SK-N-SH treated with all-trans-retinoic acid at 6 μM for 48 hours (cell line): ENCODE measurements around the gene C6orf15.
A peak's percentile ranks its signal among the peaks of the same experiment; 100 is the strongest.

Source experiments
- ATAC-seq: fragments of 200-7000 bp; cut with Tn5 transposase; 3 replicates; pipeline ENCODE4 v1.9.1; 2020; ENCODE audit warnings: mild to moderate bottlenecking, moderate library complexity
- ARNTL ChIP-seq: fragments of 450-650 bp; formaldehyde crosslinking; IDR thresholded peaks from 2 replicates; pipeline ENCODE4 v1.5.0; 2020; ENCODE audit warnings: low read depth, mild to moderate bottlenecking, moderate library complexity, borderline replicate concordance
- BACH2 ChIP-seq: fragments of 250-450 bp; sonication (Bioruptor Pico); IDR thresholded peaks from 2 replicates; pipeline ENCODE4 v1.9.0; 2021; ENCODE audit warnings: mild to moderate bottlenecking, borderline replicate concordance
- CREB5 ChIP-seq: fragments of 250-450 bp; sonication (Bioruptor Pico); IDR thresholded peaks from 2 replicates; pipeline ENCODE4 v1.5.1; 2020; ENCODE audit warnings: low read depth, mild to moderate bottlenecking, moderate library complexity
- CSDC2 ChIP-seq: fragments of 250-450 bp; sonication (Bioruptor Pico); IDR thresholded peaks from 2 replicates; pipeline ENCODE4 v1.5.0; 2020; ENCODE audit warnings: mild to moderate bottlenecking, moderate library complexity
- CSRNP3 ChIP-seq: fragments of 250-450 bp; sonication (Bioruptor Pico); IDR thresholded peaks from 2 replicates; pipeline ENCODE4 v1.5.1; 2021; ENCODE audit warnings: mild to moderate bottlenecking, moderate library complexity
- GLIS3 ChIP-seq: fragments of 250-450 bp; sonication (Bioruptor Pico); IDR thresholded peaks from 2 replicates; pipeline ENCODE4 v1.5.0; 2020; ENCODE audit warnings: mild to moderate bottlenecking, moderate library complexity
- ISL1 ChIP-seq: fragments of 250-450 bp; sonication (Bioruptor Pico); IDR thresholded peaks from 2 replicates; pipeline ENCODE4 v2.1.2; 2022; ENCODE audit warnings: mild to moderate bottlenecking, moderate library complexity
- OSR1 ChIP-seq: fragments of 250-450 bp; sonication (Bioruptor Pico); IDR thresholded peaks from 2 replicates; pipeline ENCODE4 v1.8.0; 2022; ENCODE audit warnings: moderate library complexity, mild to moderate bottlenecking, inconsistent platforms
- PATZ1 ChIP-seq: fragments of 250-450 bp; sonication (Bioruptor Pico); IDR thresholded peaks from 2 replicates; pipeline ENCODE4 v1.8.0; 2020; ENCODE audit warnings: mild to moderate bottlenecking, moderate library complexity, borderline replicate concordance
- POU6F1 ChIP-seq: fragments of 250-450 bp; sonication (Bioruptor Pico); IDR thresholded peaks from 2 replicates; pipeline ENCODE4 v1.8.0; 2021; ENCODE audit warnings: low read depth, mild to moderate bottlenecking, moderate library complexity, borderline replicate concordance
- RARB ChIP-seq: fragments of 250-450 bp; sonication (Bioruptor Pico); IDR thresholded peaks from 2 replicates; pipeline ENCODE4 v1.8.0; 2021; ENCODE audit warnings: mild to moderate bottlenecking, moderate library complexity
- SNAI2 ChIP-seq: fragments of 250-450 bp; sonication (Bioruptor Pico); IDR thresholded peaks from 2 replicates; pipeline ENCODE4 v1.5.0; 2020; ENCODE audit warnings: mild to moderate bottlenecking, moderate library complexity
- TCF4 ChIP-seq: fragments of 250-450 bp; sonication (Bioruptor Pico); IDR thresholded peaks from 2 replicates; pipeline ENCODE4 v1.8.0; 2021; ENCODE audit warnings: mild to moderate bottlenecking, moderate library complexity, borderline replicate concordance
- TSHZ2 ChIP-seq: fragments of 250-450 bp; sonication (Bioruptor Pico); IDR thresholded peaks from 2 replicates; pipeline ENCODE4 v1.5.0; 2020; ENCODE audit warnings: mild to moderate bottlenecking, moderate library complexity
- ZC3H10 ChIP-seq: fragments of 250-450 bp; sonication (Bioruptor Pico); IDR thresholded peaks from 2 replicates; pipeline ENCODE4 v1.5.1; 2021; ENCODE audit warnings: mild to moderate bottlenecking, moderate library complexity
- ZFP3 ChIP-seq: fragments of 250-450 bp; sonication (Bioruptor Pico); IDR thresholded peaks from 2 replicates; pipeline ENCODE4 v1.5.0; 2020; ENCODE audit warnings: mild to moderate bottlenecking, moderate library complexity
- ZFP30 ChIP-seq: fragments of 450-650 bp; formaldehyde crosslinking; IDR thresholded peaks from 2 replicates; pipeline ENCODE4 v1.5.0; 2022; ENCODE audit warnings: mild to moderate bottlenecking, moderate library complexity
- ZNF565 ChIP-seq: fragments of 450-650 bp; formaldehyde crosslinking; conservative IDR thresholded peaks from 2 replicates; pipeline ENCODE4 v1.5.0; 2020; ENCODE audit warnings: low read depth, mild to moderate bottlenecking, moderate library complexity
- ZNF70 ChIP-seq: fragments of 450-650 bp; formaldehyde crosslinking; IDR thresholded peaks from 2 replicates; pipeline ENCODE4 v1.5.0; 2020; ENCODE audit warnings: mild to moderate bottlenecking, moderate library complexity
- ZNF8 ChIP-seq: fragments of 450-650 bp; formaldehyde crosslinking; IDR thresholded peaks from 2 replicates; pipeline ENCODE4 v1.5.0; 2020; ENCODE audit warnings: mild to moderate bottlenecking, moderate library complexity

Gene C6orf15

GRCh38 chr6:31140643-31141042 lies 28.3 kb upstream of the C6orf15 start:
- ATAC-seq: no peak
- no peak for TF ChIP-seq ZC3H10 (CRISPR knock-in tag)
- no peak for TF ChIP-seq OSR1 (CRISPR knock-in tag)
- TF ChIP-seq ARNTL: no peak
- no peak for TF ChIP-seq TCF4 (CRISPR knock-in tag)
- TF ChIP-seq ZNF70 (CRISPR knock-in tag): no peak
- TF ChIP-seq SNAI2 (CRISPR knock-in tag): no peak
- no peak for TF ChIP-seq TSHZ2
- no peak for TF ChIP-seq CSDC2
- TF ChIP-seq RARB (CRISPR knock-in tag): no peak
- no peak for TF ChIP-seq ZNF8 (CRISPR knock-in tag)
- TF ChIP-seq ZFP30 (CRISPR knock-in tag): no peak
- TF ChIP-seq PATZ1 (CRISPR knock-in tag): no peak
- TF ChIP-seq ZFP3: no peak
- no peak for TF ChIP-seq ISL1 (CRISPR knock-in tag)
- TF ChIP-seq ZNF565 (CRISPR knock-in tag): no peak
- TF ChIP-seq GLIS3 (CRISPR knock-in tag): no peak
- TF ChIP-seq CREB5 (CRISPR knock-in tag): no peak

GRCh38 chr6:31139599-31139998 lies 27.2 kb upstream of the C6orf15 start:
- ATAC-seq: peak; percentile 6; the same call in 1 of the 3 replicates
- TF ChIP-seq ZNF70 (CRISPR knock-in tag): no peak
- no peak for TF ChIP-seq CSDC2
- no peak for TF ChIP-seq POU6F1 (CRISPR knock-in tag)
- no peak for TF ChIP-seq CSRNP3 (CRISPR knock-in tag)
- TF ChIP-seq CREB5 (CRISPR knock-in tag): no peak
- no peak for TF ChIP-seq ZC3H10 (CRISPR knock-in tag)
- TF ChIP-seq ARNTL: no peak
- TF ChIP-seq TCF4 (CRISPR knock-in tag): no peak
- TF ChIP-seq ISL1 (CRISPR knock-in tag): no peak
- TF ChIP-seq OSR1 (CRISPR knock-in tag): no peak
- no peak for TF ChIP-seq ZFP30 (CRISPR knock-in tag)
- TF ChIP-seq ZNF8 (CRISPR knock-in tag): no peak
- TF ChIP-seq, all 23 proteins: peak for 0

- no peak for ATAC-seq
- TF ChIP-seq CSDC2 (no peak), BACH2 (CRISPR knock-in tag) (no peak), POU6F1 (CRISPR knock-in tag) (no peak), GLIS3 (CRISPR knock-in tag) (no peak), ZNF70 (CRISPR knock-in tag) (no peak)
Measured at GRCh38 chr6:31138982-31139381, 26.6 kb upstream of the C6orf15 start, which contains the start of gene PSORS1C2. Gene PSORS1C2, minus strand, starts transcription at chr6:31139066. Its CDS starts 40 bp downstream, at chr6:31139026.
